ENCODE results near the gene TMEM87A. TPM values are rescaled to one million over a fixed set of nuclear protein-coding genes. Genes with fewer than 3 reads are reported as not detected.

The TMEM87A gene
- total RNA-seq, 1 donor from 2014 or later, result 52.6 TPM

GRCh38 chr15:42163291-42163690 lies 109.9 kb downstream of the TMEM87A start:
- POLR2A ChIA-PET, result no interaction called here
- ATAC-seq (ENCODE audit: low read depth), result no peak
- CTCF ChIA-PET, result no interaction called here
- H3K27me3 Mint-ChIP-seq, result no peaks in the 10 kb centered on the region
- no peak overlapping the region for H3K27ac Mint-ChIP-seq
- no peak overlapping the region for H3K4me3 Mint-ChIP-seq
- intact Hi-C loops (cut with micrococcal nuclease), result no loop called here
- H3K9me3 Mint-ChIP-seq, result no peaks in the 10 kb centered on the region
- DNase-seq, result no peak
- TF ChIP-seq, protein P1, sequence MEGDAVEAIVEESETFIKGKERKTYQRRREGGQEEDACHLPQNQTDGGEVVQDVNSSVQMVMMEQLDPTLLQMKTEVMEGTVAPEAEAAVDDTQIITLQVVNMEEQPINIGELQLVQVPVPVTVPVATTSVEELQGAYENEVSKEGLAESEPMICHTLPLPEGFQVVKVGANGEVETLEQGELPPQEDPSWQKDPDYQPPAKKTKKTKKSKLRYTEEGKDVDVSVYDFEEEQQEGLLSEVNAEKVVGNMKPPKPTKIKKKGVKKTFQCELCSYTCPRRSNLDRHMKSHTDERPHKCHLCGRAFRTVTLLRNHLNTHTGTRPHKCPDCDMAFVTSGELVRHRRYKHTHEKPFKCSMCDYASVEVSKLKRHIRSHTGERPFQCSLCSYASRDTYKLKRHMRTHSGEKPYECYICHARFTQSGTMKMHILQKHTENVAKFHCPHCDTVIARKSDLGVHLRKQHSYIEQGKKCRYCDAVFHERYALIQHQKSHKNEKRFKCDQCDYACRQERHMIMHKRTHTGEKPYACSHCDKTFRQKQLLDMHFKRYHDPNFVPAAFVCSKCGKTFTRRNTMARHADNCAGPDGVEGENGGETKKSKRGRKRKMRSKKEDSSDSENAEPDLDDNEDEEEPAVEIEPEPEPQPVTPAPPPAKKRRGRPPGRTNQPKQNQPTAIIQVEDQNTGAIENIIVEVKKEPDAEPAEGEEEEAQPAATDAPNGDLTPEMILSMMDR (IDR thresholded peaks at IDR 0.05), result no peak
- H3K36me3 Mint-ChIP-seq (ENCODE audit: low read depth), result peaks cover 98% of the 10 kb centered on the region
- H3K4me1 Mint-ChIP-seq, result no peaks in the 10 kb centered on the region

Other genes starting within 250 kb of the TMEM87A start
- not detected in 2 replicates for gene PLA2G4D, start 178.9 kb downstream of the TMEM87A start, total RNA-seq
- not detected in 2 replicates for gene PLA2G4F, start 116.8 kb downstream of the TMEM87A start, total RNA-seq
- gene VPS39, start 65.1 kb downstream of the TMEM87A start, total RNA-seq, result 86.1 and 102 TPM in 2 replicates
- 59.9 and 72.2 TPM in 2 replicates for gene GANC, start 232 bp downstream of the TMEM87A start, total RNA-seq
- gene CAPN3, start 86.1 kb upstream of the TMEM87A start, total RNA-seq, result 17.9 and 23.8 TPM in 2 replicates
- gene ZNF106, start 217.7 kb upstream of the TMEM87A start, total RNA-seq, result 46.6 and 46.9 TPM in 2 replicates
- gene SNAP23, start 222.2 kb upstream of the TMEM87A start, total RNA-seq, result 111 and 123 TPM in 2 replicates

Measured in activated B cell treated with CpG ODN at 0.5 μM for 24 hours (primary cell).